Adrenal gland (tissue), 5 donors: Measurements from ENCODE around the gene S100G.

ENCODE experiments used
- POLR2A ChIP-seq, 2 donors: fragments of 450-650 bp; IDR thresholded peaks; one replicate each; pipeline ENCODE4 v1.6.1; 2017; ENCODE audit warnings: antibody characterized with exemption in 2 of 2, mild to moderate bottlenecking in 2 of 2, moderate library complexity in 1 of 2
- TF ChIP-seq, protein P1 (sequence below), 6 experiments: fragments of 450-650 bp in 4 of 6; fragments of 200-600 bp in 2 of 6; sonication (generic) in 1 of 6; IDR thresholded peaks; 1 replicate in 5 of 6; 2 replicates in 1 of 6; pipeline versions ENCODE4 v1.5.1 to v1.8.0; 2016 to 2021; ENCODE audit warnings: antibody characterized with exemption in 6 of 6, mild to moderate bottlenecking in 2 of 6, moderate library complexity in 1 of 6
- donor health status: DM: no; HTN: no; CAD: no.

DNA sequence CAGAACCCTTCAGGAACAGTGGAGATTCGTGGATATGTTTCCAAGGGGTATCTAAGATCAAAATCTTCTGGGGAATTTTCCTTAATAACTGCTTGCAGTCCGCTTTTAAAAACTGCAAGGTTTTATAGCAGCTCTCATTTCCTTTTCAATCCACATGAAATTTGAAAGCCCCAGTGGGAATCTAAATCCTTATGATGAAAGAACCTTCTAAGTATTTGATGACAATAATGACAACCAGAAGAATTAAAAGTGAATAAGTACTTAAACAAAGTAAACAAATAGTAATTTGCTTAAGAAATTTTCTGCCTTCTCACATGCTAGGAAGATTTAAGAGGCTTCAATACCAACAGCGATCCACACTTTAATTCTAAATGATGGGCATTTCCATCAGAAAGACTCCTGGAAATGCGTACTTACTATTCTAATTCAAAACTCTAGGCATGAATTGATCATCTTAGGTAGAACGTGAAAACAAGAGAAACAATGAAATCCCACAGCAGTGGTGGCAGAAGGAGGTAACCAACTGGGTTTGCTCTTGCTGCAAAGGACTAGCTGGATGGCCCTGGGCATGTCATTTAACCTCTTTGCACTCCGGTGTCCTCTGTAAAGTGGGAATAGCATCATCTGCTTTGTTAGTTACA is 37.6 kb upstream of the S100G start:
- TF ChIP-seq, protein P1, sequence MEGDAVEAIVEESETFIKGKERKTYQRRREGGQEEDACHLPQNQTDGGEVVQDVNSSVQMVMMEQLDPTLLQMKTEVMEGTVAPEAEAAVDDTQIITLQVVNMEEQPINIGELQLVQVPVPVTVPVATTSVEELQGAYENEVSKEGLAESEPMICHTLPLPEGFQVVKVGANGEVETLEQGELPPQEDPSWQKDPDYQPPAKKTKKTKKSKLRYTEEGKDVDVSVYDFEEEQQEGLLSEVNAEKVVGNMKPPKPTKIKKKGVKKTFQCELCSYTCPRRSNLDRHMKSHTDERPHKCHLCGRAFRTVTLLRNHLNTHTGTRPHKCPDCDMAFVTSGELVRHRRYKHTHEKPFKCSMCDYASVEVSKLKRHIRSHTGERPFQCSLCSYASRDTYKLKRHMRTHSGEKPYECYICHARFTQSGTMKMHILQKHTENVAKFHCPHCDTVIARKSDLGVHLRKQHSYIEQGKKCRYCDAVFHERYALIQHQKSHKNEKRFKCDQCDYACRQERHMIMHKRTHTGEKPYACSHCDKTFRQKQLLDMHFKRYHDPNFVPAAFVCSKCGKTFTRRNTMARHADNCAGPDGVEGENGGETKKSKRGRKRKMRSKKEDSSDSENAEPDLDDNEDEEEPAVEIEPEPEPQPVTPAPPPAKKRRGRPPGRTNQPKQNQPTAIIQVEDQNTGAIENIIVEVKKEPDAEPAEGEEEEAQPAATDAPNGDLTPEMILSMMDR (IDR thresholded peaks at IDR 0.05): no peak
- TF ChIP-seq POLR2A (IDR thresholded peaks at IDR 0.05): no peak
